WERI-Rb-1 (cell line): ENCODE results near the gene METTL18.

Experiments
- DNase-seq: peaks from one replicate; pipeline ENCODE4 v3.0.0-alpha.2; 2020
- H3K27ac ChIP-seq: fragments of 250-450 bp; sonication (Bioruptor Pico); 2 replicates; pipeline ENCODE4 v1.5.1; 2020; ENCODE audit warnings: mild to moderate bottlenecking, moderate library complexity
- H3K27me3 ChIP-seq: fragments of 250-450 bp; sonication (Bioruptor Pico); 2 replicates; pipeline ENCODE4 v1.5.1; 2021; ENCODE audit warnings: mild to moderate bottlenecking, low read depth, moderate library complexity; ENCODE audit not compliant: insufficient read depth, severe bottlenecking
- H3K36me3 ChIP-seq: fragments of 250-450 bp; sonication (Bioruptor Pico); 2 replicates; pipeline ENCODE4 v1.5.1; 2020; ENCODE audit warnings: mild to moderate bottlenecking, moderate library complexity
- H3K4me3 ChIP-seq: 2 replicates; pipeline ENCODE4 v1.5.1; 2011; ENCODE audit warnings: low read depth, mild to moderate bottlenecking, control low read depth, low read length
- H3K9me3 ChIP-seq: fragments of 250-450 bp; sonication (Bioruptor Pico); 2 replicates; pipeline ENCODE4 v1.5.1; 2021; ENCODE audit warnings: mild to moderate bottlenecking, moderate library complexity; ENCODE audit not compliant: severe bottlenecking
- CTCF ChIP-seq: IDR thresholded peaks from 2 replicates; pipeline ENCODE4 v1.5.1; 2011; ENCODE audit warnings: low read depth, mild to moderate bottlenecking, control low read depth, inconsistent platforms, low read length

Gene METTL18

DNA sequence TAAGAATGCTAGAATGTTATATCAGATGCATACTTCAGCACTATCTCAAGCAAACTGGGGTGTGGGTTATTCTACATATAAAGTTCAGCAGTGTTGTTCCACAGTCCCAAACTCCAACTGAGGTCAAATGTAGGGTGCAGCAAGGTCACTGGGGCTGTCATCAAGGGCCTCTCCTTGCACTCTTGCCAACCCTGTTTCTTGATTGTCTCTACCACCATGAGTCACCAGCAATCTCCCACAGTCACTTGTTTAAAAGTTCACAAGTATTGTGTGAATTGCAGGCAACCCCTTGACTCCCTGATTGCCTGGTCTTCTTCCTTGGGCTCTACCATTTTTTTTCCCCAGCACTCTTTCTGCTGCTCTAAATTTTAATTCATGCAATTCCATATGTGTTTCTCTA is 10.6 kb downstream of the METTL18 start:
- Histone ChIP-seq H3K36me3 (no peaks in the 10 kb centered on the region), H3K27me3 (no peaks in the 10 kb centered on the region), H3K4me3 (no peak overlapping the region), H3K9me3 (no peaks in the 10 kb centered on the region), H3K27ac (no peak overlapping the region)
- no peak for TF ChIP-seq CTCF
- no peak for DNase-seq

DNA sequence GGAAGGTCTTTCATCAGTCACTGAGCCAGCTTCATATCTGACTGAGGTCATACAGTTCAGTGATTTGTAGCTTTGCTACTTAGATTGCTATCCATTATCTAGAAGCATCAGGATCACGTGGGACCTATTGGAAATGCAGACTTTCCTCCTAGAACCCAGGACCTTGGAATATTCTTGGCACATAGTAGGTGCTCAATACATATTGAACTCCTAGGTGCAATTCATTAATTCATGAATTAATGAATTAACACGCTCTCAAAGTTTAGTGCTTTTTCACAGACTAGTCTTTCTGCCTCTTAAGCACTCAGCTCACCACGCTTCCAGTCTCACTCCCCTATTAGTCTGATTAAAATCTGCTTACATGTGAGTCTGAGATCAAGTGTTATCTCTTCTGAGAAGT is 12.1 kb downstream of the METTL18 start:
- H3K4me3 ChIP-seq = no peak overlapping the region
- no peak for DNase-seq
- no peak for TF ChIP-seq CTCF
- H3K27ac ChIP-seq = no peak overlapping the region
- no peaks in the 10 kb centered on the region for H3K9me3 ChIP-seq
- H3K36me3 ChIP-seq = no peaks in the 10 kb centered on the region
- H3K27me3 ChIP-seq = no peaks in the 10 kb centered on the region

DNA sequence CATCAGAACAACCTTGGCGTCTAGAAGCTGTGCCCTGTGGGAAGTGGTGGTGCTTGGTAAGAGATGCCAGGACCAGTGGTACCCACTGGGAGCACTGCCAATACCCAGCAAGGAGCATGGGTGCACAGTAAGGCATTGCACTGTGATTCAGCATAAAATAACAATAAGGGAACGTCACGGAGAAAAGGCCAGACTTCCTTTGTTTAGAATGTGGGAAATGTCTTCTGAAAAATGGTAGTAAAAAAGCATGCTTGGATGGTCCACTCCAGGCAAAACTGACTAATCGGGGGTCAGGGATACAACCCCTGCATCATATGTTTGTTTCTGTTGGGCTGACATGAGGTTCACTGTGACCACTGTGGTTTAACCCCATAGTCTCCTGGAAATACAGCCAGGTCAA is 14.7 kb downstream of the METTL18 start:
- Histone ChIP-seq H3K9me3 (no peaks in the 10 kb centered on the region), H3K27ac (no peak overlapping the region), H3K36me3 (no peaks in the 10 kb centered on the region), H3K27me3 (no peaks in the 10 kb centered on the region), H3K4me3 (no peak overlapping the region)
- no peak for TF ChIP-seq CTCF
- no peak for DNase-seq

DNA sequence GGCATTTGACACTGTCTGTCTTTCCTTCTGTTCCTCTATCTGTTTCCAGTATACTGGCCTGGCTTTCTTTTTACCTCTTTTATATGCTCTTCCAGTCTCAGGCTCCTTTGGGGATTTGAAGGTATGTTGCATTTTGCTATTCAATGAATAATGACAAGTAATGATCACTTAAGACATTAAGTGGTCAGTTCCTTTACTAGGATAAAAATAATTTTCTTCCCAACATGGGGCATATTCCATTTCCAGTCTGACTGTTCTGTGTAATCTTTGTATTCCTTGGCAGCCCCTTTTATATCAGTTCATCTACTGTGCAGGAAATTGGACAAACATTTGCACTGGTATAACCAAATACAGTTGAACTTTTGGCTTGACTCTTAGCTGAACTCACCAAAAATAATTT is 15.6 kb downstream of the METTL18 start:
- Histone ChIP-seq H3K27ac (no peak overlapping the region), H3K36me3 (no peaks in the 10 kb centered on the region)

GRCh38 chr1:169776440-169776839 is 18.3 kb downstream of the METTL18 start:
- Histone ChIP-seq H3K4me3 (no peak overlapping the region), H3K9me3 (no peaks in the 10 kb centered on the region), H3K27ac (no peak overlapping the region), H3K27me3 (no peaks in the 10 kb centered on the region), H3K36me3 (no peaks in the 10 kb centered on the region)
- DNase-seq = no peak
- no peak for TF ChIP-seq CTCF

More for the DNA sequence above, 15.6 kb downstream of the METTL18 start:
- no peak for TF ChIP-seq CTCF
- Histone ChIP-seq H3K27me3 (no peaks in the 10 kb centered on the region), H3K4me3 (no peak overlapping the region), H3K9me3 (no peaks in the 10 kb centered on the region)
- DNase-seq = no peak

DNA sequence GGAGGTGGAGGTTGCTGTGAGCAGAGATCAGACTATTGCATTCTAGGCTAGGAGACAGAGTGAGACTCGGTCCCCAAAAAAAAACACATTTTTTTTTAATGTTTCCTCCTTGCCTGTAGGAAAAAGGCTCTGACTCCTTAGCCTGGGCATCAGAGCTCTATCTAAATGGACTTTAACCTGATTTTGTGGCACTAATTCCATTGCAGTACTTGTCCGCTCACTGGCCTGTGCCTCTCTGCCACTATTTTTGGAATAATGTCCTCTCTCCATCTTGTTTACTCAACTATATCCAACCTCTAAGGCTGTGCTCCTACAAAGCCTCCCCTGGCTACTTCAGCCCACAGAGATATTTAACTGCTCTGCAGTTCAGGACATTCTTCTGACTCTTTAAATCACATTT is 26.5 kb downstream of the METTL18 start:
- no peaks in the 10 kb centered on the region for H3K27me3 ChIP-seq

More for the DNA sequence above, 26.5 kb downstream of the METTL18 start:
- TF ChIP-seq CTCF = no peak
- Histone ChIP-seq H3K27ac (no peak overlapping the region), H3K36me3 (no peaks in the 10 kb centered on the region), H3K9me3 (no peaks in the 10 kb centered on the region), H3K4me3 (no peak overlapping the region)
- no peak for DNase-seq
